Activated gamma-delta T cell treated with anti-CD3 and anti-CD28 coated beads, Interleukin-2, amount 50 U/mL, for 16 hours (primary cell): ENCODE measurements around the gene CERK.

ENCODE experiments used
- DNase-seq: peaks from one replicate; pipeline ENCODE4 v3.0.0-alpha.2; 2020; ENCODE audit warnings: low read depth

The CERK gene

DNA sequence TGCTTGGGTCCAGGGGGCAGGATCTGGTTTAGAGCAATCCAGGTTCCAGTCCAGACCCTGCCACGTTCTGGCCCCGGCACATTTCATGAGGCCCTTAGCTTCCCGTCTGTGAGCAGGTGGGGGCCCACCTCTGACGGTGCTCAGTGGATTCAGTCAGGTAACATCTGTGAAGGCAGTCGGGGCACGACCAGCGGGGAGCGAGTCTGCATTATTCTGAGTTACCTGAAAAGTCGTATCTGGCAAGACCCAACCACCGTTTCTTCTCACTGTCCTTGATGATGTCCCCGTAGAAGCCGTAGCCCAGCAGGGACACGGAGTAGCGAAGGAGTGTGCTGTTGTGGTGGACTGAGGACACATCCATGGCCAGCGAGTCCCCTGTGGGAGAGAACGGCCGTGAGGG, 39.0 kb downstream of the CERK start:
- DNase-seq, result no peak

GRCh38 chr22:46697811-46698515, 40.1 kb downstream of the CERK start:
- no peak for DNase-seq

DNA sequence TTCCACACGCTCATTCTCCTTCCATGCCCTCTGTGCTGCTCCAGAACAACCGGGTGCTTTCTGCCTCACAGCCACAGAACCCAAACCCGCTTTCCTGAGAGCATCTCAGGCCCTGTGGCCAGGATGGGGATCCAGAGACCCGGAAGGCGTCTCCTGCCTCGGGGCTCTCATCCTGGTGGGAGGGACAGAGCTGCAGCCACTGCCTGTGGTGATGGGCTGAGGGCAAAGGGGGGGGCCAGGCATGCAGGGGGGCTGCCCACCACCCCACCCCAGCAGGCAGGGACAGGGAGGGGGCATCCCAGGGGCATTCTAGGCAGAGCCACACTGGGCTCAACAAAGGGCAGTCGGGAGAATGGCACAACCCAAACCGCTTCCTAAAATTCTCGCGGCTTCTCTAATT, 41.4 kb downstream of the CERK start:
- no peak for DNase-seq

GRCh38 chr22:46696229-46696518, 41.9 kb downstream of the CERK start:
- DNase-seq, result no peak

- no peak for DNase-seq
These were observed 42.5 kb downstream of the CERK start for GRCh38 chr22:46695346-46696228.

DNA sequence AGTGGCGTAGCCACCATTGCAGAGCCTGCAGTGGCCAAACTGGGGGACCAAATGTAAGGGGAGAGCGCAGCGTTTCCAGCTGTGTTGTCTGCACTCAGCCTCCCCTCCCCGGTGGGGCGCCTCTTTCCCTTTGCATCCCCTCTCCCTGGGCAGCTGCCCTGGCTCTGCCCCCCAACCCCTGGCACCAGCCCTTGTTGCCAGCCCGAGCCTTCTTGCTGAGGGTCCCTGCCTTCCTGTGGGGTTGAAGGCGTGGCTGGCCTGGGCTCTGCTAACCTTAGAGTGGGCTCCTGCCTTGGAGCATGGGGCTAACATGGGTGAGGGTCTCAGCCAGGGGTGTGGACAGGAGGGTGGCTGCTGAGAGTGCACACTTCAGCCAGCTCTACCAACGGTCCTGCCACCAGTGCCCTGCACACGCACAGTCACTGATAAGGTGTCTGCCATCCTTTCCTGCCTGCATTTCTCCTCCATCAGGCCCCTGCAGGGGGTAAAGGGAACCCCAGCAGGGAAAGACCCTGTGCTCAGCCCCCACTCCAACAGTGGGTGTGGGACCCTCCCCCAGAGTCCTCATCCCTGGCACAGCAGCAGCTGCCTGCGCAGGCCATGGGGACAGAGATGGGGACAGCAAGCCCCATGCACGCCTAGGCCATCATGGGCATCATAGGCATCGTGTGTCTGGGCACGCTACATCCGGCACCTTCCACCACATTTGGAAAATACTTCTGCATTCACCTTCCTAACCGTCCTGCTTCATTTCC, 43.5 kb downstream of the CERK start:
- DNase-seq, result no peak

DNA sequence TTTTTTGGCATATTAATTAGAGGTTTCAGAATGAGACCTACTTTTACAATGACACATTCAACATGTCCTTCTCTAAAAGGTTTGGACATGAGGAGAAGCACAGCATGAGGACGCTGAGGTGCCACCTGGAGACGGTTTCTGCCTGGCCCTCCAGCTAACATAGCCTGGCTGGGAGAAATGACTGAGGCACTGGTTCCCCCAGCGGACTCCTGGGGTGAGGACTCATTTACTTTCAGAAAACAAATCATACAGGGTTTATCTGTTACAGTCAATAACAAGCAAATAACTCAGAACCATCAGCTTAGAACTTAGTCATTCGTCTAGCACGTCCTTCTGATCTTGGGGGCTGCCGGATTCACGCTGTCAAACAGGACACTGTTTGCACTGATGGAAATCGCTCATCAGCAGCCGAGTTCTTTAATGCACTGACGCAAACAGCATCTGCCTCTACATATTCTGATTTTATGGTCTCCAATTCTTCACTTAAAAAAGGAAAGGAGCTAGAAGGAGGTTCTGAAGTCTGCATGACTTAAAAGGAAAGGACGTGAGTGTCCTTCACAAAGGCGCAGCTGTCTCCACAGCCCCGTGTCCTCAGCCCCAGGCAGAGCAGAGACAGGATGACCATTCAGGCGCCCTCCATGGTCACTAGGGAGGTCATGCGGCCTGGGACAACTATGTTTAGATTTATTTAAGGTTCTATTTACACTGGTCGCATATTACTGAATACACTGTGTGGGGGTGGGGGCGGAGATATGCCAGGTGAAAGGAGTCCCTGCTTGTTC, 44.2 kb downstream of the CERK start:
- no peak for DNase-seq

DNA sequence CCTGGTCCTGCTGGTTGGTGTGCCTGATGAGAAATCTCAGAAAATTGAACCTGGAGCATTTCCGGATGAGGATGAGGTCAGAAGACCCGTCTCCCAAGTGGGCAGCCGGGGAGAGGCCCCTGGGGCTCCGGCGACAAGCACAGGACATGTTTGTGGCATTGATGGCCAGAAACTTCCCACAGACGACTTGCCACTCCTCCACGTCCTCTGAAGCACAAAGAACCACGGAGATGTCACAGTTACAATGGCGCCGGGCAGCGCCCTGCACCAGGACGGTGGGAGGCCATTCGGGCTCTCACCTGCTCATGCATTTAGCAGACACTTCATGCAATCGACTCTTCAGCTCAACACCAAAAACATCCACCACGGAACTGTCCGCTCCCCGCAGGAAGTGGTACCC, 46.5 kb downstream of the CERK start:
- DNase-seq, result no peak

GRCh38 chr22:46690146-46690545, 47.9 kb downstream of the CERK start:
- no peak for DNase-seq

- no peak for DNase-seq
These were observed 49.1 kb downstream of the CERK start for GRCh38 chr22:46688949-46689348.

DNA sequence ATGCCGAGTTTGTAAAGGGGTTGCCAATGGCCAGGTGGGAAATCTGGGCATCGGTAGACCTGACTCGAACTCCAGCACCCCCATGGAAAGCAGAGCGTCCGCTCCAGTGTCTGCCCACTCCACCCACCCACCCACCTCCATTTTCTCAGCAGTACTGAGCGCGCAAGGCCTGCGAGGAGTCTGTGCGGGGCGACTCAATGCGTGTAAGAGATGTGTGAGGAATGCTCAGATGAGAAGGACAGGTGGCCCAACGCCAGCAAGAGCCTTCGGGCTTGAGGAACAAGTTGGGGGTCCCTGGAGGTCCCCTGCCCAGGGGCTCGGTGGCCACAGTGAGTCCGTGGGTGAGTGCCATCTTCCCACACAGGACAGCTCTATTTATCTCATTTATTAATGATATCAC, 50.6 kb downstream of the CERK start:
- no peak for DNase-seq

DNA sequence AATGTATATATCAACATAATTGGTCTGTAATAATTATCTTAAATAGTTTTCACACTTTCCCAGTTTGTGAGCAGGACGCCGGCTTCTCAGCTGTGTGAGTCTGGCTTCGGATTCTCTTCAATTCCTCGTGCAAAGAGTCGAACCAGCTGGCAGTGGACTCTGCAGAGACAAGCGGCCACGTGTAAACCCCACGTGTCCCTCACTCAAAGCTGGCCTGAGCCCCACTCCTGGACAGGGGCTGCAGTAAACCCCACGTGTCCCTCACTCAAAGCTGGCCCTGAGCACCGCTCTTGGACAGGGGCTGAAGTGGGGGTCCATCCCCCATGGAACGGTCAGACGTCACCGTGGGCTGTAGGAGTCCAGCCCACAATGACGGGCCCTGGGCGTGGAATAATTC, 51.0 kb downstream of the CERK start:
- DNase-seq, result no peak

GRCh38 chr22:46686221-46687047, 51.6 kb downstream of the CERK start:
- no peak for DNase-seq

GRCh38 chr22:46684706-46685105, 53.3 kb downstream of the CERK start:
- no peak for DNase-seq

- no peak for DNase-seq
These were observed 55.9 kb downstream of the CERK start for GRCh38 chr22:46682011-46682731.

DNA sequence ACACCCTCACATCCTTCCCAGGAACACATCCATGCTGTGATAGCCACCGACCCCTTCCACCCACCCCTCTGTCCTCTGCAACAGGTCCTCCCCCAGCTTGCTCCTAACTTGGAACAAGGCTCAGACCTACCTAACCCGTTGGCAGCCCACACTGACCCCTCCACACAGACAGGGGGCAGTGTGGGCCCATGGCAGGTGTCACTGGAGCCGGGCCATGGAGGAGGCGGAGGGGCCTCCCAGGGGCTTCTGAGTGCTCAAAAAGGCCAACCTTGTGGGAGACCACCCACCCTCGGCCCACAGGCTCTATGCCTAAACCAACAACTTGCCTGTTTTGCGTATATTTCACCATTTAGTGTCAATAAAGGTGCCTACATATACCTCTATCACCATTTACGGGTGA, 57.0 kb downstream of the CERK start:
- no peak for DNase-seq

DNA sequence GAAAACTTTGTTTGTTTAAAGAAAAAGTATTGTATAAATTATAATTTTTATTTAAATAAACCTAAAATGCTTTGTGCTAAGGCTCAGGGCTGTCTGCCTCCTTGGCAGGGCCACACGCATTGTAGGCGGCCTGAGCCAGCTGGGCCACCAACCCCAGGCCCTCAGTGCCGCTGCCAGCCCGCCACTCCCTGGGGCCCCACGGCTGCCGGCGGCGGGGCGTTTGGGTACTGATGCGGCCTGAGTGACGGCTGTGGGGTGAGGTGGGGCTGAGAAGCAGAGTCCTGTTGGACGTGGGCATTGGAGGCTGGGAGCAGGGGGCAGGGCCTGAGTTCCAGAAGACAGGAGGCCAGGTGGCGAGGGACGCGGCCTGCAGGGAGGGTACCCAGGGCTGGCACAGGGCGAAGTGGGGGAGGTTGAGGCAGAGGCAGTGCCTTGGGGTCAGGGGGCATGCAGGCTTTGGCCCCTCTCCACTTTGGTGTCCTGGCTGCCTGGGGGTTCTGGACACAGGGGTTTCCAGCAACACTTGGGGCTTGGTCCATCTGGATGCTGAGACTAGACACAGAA, 58.3 kb downstream of the CERK start:
- no peak for DNase-seq

DNA sequence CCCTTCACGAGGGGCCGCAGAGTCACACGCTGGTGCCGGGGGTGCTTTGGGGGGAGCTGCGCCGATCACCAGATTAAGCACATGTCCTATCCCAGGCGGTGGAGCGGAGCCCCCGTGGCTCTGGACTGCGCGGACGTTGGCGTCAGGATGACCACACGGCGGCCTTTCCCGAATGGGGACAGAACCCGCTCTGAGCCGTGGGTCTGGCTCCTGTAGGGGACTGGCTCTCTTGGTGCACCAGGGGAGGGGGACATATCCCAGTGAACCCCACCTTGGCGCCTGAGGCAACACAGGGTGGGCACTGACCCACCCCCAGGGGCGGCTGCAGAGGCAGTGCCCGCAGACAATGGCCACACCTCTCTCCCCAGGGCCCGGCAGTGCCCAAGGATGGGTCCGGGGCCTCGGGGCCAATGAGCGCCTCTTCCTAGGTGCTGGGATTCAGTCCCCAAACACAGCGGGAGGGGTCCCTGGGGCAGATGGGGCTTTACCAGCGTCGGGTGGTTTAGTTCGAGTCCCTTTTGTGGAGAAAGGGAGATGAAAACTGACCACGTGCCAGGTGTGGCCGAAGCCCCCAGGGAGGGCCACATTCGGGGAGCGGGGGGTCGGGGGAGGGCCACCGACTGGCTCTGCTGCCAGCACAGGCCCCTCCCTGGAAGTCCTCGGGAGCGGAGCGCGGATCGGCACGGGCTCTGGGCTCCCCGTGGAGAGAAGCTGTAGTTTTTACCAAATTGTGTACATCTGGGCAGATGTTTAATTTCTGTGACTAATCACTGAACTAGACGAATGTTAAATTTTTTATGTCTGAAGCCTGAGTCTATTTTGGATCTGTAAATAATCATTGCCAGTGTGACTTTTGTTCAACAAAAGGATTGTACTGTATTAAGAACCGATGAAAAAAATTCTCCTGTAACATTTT, 59.0 kb downstream of the CERK start:
- DNase-seq, result no peak

GRCh38 chr22:46678003-46678657, 59.9 kb downstream of the CERK start:
- DNase-seq, result no peak
